Bronchial epithelial cell (primary cell): ENCODE results near the gene TADA3. TPM values are rescaled to one million over a fixed set of nuclear protein-coding genes. Genes with fewer than 3 reads are reported as not detected.

Experiments used
- DNase-seq: peaks from one replicate; pipeline ENCODE4 v3.0.0-alpha.2; 2010; ENCODE audit warnings: low read depth
- FAIRE-seq: peaks from 2 replicates; lab custom pipeline; 2011; peaks lifted over from hg19 to GRCh38; lab: Jason Lieb, UNC
- H3K27me3 ChIP-seq: 2 replicates; pipeline ENCODE4 v1.5.1; 2011; ENCODE audit warnings: low read length; ENCODE audit not compliant: control insufficient read depth, insufficient read depth
- H3K36me3 ChIP-seq: 2 replicates; pipeline ENCODE4 v1.5.1; 2011; ENCODE audit warnings: low read length; ENCODE audit not compliant: control insufficient read depth, insufficient read depth
- H3K4me3 ChIP-seq: 2 replicates; pipeline ENCODE4 v1.5.1; 2011; ENCODE audit warnings: mild to moderate bottlenecking, low read depth, low read length, control low read depth
- total RNA-seq: library from RNA; depleted of rRNA; stranded (reverse); fragments of >200 nt; gene quantifications from 2 replicates; pipeline ENCODE4 v1.2.1, GENCODE V29; 2014
- TF ChIP-seq, protein P1 (sequence below): IDR thresholded peaks from 2 replicates; pipeline ENCODE4 v1.5.1; 2011; ENCODE audit warnings: mild to moderate bottlenecking, moderate library complexity, low read length, control low read depth, inconsistent platforms; ENCODE audit not compliant: insufficient read depth, severe bottlenecking

Gene TADA3
- total RNA-seq, 1 donor from 2014 or later, result 46.9 TPM

DNA sequence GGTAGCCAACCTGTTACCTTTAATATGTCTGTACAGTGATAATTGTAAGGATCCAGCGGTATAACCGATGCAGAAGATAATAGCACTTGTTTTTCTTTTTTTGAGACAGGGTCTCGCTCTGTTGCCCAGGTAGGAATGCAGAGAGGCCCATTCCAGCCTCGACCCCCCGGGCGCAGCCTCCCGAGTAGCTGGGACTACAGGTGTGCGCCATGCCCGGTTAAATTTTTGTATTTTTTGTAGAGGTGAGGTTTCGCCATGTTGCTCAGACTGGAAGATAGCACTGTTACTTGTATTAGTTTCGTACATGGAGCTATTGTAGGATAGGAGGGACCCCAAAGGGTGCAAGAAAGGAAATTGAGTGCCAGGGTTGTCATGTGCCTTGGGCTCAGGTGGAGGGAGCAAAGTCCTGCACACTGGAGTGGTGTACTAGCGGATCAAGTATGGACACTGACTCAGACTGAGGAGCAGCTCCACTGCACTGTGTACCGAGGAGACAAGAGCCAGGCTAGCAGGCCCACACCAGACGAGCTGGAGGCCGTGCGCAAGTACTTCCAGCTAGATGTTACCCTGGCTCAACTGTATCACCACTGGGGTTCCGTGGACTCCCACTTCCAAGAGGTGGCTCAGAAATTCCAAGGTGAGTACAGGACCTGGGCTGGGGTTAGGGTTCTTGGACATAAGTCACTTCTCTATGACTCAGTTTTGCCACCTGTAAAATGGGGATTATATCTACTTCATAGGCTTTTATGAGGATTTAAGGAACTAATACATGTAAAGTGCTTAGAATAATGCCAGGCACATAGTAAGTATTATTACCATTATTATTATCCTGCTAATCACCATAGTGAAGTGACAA, 41.5 kb downstream of the TADA3 start:
- TF ChIP-seq, protein P1, sequence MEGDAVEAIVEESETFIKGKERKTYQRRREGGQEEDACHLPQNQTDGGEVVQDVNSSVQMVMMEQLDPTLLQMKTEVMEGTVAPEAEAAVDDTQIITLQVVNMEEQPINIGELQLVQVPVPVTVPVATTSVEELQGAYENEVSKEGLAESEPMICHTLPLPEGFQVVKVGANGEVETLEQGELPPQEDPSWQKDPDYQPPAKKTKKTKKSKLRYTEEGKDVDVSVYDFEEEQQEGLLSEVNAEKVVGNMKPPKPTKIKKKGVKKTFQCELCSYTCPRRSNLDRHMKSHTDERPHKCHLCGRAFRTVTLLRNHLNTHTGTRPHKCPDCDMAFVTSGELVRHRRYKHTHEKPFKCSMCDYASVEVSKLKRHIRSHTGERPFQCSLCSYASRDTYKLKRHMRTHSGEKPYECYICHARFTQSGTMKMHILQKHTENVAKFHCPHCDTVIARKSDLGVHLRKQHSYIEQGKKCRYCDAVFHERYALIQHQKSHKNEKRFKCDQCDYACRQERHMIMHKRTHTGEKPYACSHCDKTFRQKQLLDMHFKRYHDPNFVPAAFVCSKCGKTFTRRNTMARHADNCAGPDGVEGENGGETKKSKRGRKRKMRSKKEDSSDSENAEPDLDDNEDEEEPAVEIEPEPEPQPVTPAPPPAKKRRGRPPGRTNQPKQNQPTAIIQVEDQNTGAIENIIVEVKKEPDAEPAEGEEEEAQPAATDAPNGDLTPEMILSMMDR, result no peak
- Histone ChIP-seq H3K4me3 (peak overlapping the region; percentile 56), H3K36me3 (peaks cover 9% of the 10 kb centered on the region), H3K27me3 (no peaks in the 10 kb centered on the region)
- FAIRE-seq, result no peak
- DNase-seq, result no peak

- H3K27me3 ChIP-seq, result no peaks in the 10 kb centered on the region
- TF ChIP-seq, protein P1, result no peak
- peak; percentile 95 for DNase-seq
- FAIRE-seq, result no peak
- peak within 1 kb of the TSS; percentile 56 for H3K4me3 ChIP-seq
- peaks cover 9% of the 10 kb centered on the region for H3K36me3 ChIP-seq
Observed at GRCh38 chr3:9749645-9750555, 42.4 kb downstream of the TADA3 start, which contains the start of gene OGG1. Gene OGG1 (plus strand): TSS chr3:9749952. CDS start chr3:9750287, 335 bp downstream.

GRCh38 chr3:9749296-9749644, 43.0 kb downstream of the TADA3 start:
- Histone ChIP-seq H3K36me3 (peaks cover 9% of the 10 kb centered on the region), H3K4me3 (peak overlapping the region; percentile 56), H3K27me3 (no peaks in the 10 kb centered on the region)
- TF ChIP-seq, protein P1, result no peak
- no peak for FAIRE-seq
- DNase-seq, result no peak

GRCh38 chr3:9748031-9748430, 44.2 kb downstream of the TADA3 start:
- Histone ChIP-seq H3K4me3 (no peak overlapping the region), H3K27me3 (no peaks in the 10 kb centered on the region), H3K36me3 (peaks cover 18% of the 10 kb centered on the region)
- FAIRE-seq, result no peak
- TF ChIP-seq, protein P1, result no peak
- no peak for DNase-seq

GRCh38 chr3:9747267-9747666, 45.0 kb downstream of the TADA3 start:
- no peak for DNase-seq
- H3K36me3 ChIP-seq, result peaks cover 23% of the 10 kb centered on the region
- H3K27me3 ChIP-seq, result no peaks in the 10 kb centered on the region
- FAIRE-seq, result no peak
- TF ChIP-seq, protein P1, result no peak
- H3K4me3 ChIP-seq, result no peak overlapping the region
